Pancreas (tissue), 10 donors: ENCODE measurements around the gene RTL1. TPM values are rescaled to one million over a fixed set of nuclear protein-coding genes. Genes with fewer than 3 reads are reported as not detected.

Experiments used
- ATAC-seq, 4 donors: fragments of 200-7000 bp; cut with Tn5 transposase; one replicate each; pipeline versions ENCODE4 v1.8.0 to v1.9.1; 2020; ENCODE audit warnings: mild to moderate bottlenecking in 4 of 4, moderate library complexity in 4 of 4
- DNase-seq, 6 donors: peaks; one replicate each; pipeline ENCODE4 v3.0.0-alpha.2; 2020
- FAIRE-seq: peaks from 2 replicates; lab custom pipeline; 2012; peaks lifted over from hg19 to GRCh38; lab: Jason Lieb, UNC
- H3K27ac ChIP-seq, 4 donors: fragments of 200-600 bp; sonication (generic); 1 replicate in 3 of 4; 2 replicates in 1 of 4; pipeline versions ENCODE4 v1.5.0 to v1.8.0; 2020
- H3K27me3 ChIP-seq, 4 donors: fragments of 200-600 bp; one replicate each; pipeline ENCODE4 v1.8.0; 2021
- H3K36me3 ChIP-seq, 3 donors: fragments of 200-600 bp; sonication (generic) in 1 of 3; one replicate each; pipeline versions ENCODE4 v1.5.0 to v1.8.0; 2020 to 2021
- H3K4me1 ChIP-seq, 3 donors: fragments of 200-600 bp; one replicate each; pipeline ENCODE4 v1.8.0; 2021
- H3K4me3 ChIP-seq, 4 donors: fragments of 200-600 bp; sonication (generic) in 2 of 4; one replicate each; pipeline versions ENCODE4 v1.5.0 to v1.8.0; 2020 to 2021
- H3K9me3 ChIP-seq, 4 donors: fragments of 200-600 bp; one replicate each; pipeline ENCODE4 v1.8.0; 2021
- WGBS, 2 donors: extraction: QIAGEN DNeasy Blood & Tissue Kit; methylation state at CpG; one replicate each; pipeline ENCODE4 v1.1.7; 2013; 5-methylcytosine and 5-hydroxymethylcytosine counted together
- intact Hi-C, 3 donors: fragments of 100-400 bp; cut with DNase I; formaldehyde crosslinking; loops; one replicate each; pipeline versions ENCODE4 v1.11.1 to v1.14.2; 2022
- polyA plus RNA-seq, 2 donors: library from polyadenylated mRNA; stranded (reverse); fragments of 200-250 nt; gene quantifications; one replicate each; pipeline ENCODE4 v1.2.3, GENCODE V29; 2013
- total RNA-seq, 6 donors: library from RNA; stranded (reverse); fragmentation: NEBNext Ultra II Directional in 4 of 6; extraction: Animal tissue kit (Norgen Biotek cat#: 25700) in 4 of 6; gene quantifications; one replicate each; pipeline versions ENCODE4 v1.2.1 to v1.2.4, GENCODE V29; 2021 to 2023
- TF ChIP-seq, protein P1 (sequence below), 4 donors: fragments of 200-600 bp; sonication (generic) in 3 of 4; IDR thresholded peaks; one replicate each; pipeline versions ENCODE4 v1.5.0 to v1.8.0; 2021; ENCODE audit warnings: antibody characterized with exemption in 4 of 4
- donor health status: healthy with polysubstance abuse.
- donor health status: DM: no; HTN: no; CAD: no; lungs with moderate emphysema.
- donor health status: DM: no; HTN: no; CAD: no.
- donor health status: control.
- donor health status: control.
- donor health status: Bipolar disorder and iron deficiency.
- donor health status: DM: yes; HTN: yes; CAD: no.
- donor health status: DM: no; HTN: no; CAD: no.
- donor health status: DM: no; HTN: no; CAD: no.
- donor health status: DM: yes; HTN: yes; CAD: no.

Gene RTL1
- total and polyA plus RNA-seq, 8 donors, result 0.02 to 0.80 (median 0.03) TPM; not detected in 3

DNA sequence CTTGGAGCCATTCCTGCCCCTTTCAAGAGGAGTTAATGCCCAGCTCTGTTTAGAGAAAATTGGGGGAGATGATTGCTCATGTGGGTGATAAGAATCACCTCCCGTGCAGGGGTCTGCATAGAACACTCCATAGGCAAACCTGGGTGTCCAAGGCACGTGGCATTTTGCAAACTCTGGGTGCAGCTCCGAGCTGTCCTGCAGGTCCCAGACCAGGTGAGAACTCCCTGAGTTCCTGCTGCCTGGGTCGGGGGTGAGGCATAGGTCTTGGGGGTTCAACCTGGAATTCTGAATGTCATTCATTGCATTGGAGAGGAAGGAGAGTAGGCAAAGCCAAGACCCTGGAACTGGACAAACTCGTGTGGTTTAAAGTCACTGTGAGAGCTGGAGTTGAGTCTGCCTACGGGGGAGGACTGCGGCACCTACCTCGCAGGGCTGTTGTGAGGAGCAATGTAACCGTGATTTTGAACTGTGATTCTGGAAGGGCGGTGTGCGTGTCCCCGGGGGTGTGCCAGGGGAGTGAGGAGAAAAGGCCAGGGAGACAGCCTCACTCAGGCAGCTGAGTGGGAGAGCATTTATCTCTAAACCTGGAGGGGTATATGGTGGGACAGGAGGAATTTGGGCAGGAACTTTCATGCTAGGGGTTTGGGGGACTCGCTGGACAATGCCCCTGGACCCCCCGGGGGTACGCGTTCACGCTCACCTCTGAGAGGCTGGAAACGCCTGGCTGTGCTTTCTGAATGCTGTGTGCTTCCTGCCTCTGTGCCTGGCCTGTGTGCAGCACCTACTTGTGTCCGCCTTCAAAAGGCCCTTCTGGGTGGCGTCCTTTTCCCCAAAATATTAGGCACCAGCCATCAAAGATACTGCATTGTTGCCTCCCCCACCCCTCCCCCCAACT lies 47.2 kb downstream of the RTL1 start:
- DNase-seq (peak in 1 of 6 donors; percentile 45), ATAC-seq (no peak), FAIRE-seq (no peak)
- 74 to 75% methylated on average over 19 to 20 of the region's 20 CpGs for WGBS, 2 donors
- Histone ChIP-seq H3K27me3 (no peaks in the 10 kb centered on the region), H3K27ac (no peak overlapping the region), H3K4me3 (no peak overlapping the region), H3K36me3 (no peaks in the 10 kb centered on the region), H3K9me3 (no peaks in the 10 kb centered on the region), H3K4me1 (no peaks in the 10 kb centered on the region)
- intact Hi-C loops, result loop anchor here in 1 of 3 donors (10.0 kb wide), 1 partner anchor 768 kb away; no protein-coding TSS in a partner anchor
- TF ChIP-seq, protein P1, sequence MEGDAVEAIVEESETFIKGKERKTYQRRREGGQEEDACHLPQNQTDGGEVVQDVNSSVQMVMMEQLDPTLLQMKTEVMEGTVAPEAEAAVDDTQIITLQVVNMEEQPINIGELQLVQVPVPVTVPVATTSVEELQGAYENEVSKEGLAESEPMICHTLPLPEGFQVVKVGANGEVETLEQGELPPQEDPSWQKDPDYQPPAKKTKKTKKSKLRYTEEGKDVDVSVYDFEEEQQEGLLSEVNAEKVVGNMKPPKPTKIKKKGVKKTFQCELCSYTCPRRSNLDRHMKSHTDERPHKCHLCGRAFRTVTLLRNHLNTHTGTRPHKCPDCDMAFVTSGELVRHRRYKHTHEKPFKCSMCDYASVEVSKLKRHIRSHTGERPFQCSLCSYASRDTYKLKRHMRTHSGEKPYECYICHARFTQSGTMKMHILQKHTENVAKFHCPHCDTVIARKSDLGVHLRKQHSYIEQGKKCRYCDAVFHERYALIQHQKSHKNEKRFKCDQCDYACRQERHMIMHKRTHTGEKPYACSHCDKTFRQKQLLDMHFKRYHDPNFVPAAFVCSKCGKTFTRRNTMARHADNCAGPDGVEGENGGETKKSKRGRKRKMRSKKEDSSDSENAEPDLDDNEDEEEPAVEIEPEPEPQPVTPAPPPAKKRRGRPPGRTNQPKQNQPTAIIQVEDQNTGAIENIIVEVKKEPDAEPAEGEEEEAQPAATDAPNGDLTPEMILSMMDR (IDR thresholded peaks at IDR 0.05), result no peak

DNA sequence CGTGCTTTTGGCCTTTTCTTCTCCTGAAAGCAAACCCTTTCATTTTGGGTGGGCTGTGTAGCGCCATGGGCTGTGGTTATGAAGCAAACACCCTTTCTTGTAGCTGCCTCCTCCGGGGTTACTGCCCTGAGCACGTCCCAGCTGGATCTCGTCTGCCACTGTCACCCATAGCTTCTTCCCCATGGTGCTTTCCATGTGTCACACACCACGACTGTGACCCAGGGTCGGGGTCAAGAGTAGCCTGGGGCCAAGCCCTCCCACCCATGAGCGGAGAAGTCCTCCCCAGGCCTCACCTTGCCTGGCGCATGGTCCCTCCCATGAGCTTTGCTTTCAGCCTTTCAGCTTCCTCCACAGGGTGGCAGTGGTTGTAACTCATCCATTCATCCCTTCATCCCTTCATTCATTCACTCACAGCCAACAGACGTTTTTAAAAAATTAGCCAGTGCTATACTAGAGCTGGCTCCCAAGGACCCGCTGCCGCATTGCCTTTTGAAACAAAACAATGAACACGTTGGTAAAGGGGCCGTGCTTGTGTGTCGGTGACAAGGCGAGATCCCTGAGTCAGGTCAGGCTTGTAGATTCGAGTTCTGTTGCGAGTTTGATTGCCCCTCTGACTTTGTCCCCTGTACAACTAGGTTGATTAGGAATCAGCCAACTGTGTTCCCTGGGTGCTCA lies 48.1 kb downstream of the RTL1 start:
- intact Hi-C loops, result loop anchor here in 1 of 3 donors (10.0 kb wide), 1 partner anchor 769 kb away; no protein-coding TSS in a partner anchor

DNA sequence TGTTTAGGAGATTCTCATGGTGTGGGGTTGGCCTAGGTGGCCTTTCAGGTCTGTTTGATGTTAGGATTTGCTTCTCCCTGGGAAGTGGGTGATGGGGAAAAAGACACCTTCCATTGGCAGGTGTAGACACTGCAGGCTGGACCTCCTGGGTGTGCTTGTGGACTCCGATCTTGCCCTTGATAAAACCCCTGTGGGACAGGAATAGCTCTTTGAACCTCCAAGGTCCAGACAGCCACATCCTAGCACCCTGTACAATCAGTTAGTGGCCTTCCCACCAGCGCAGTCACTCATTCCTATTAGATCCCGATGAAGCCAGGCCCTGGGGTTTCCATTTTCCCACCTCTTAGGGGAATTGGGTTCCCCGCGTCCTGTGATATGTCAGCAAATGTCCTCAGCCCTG lies 49.1 kb downstream of the RTL1 start:
- ATAC-seq (no peak), DNase-seq (peak in 1 of 6 donors; percentile 19), FAIRE-seq (no peak)
- Histone ChIP-seq H3K36me3 (no peaks in the 10 kb centered on the region), H3K4me1 (no peaks in the 10 kb centered on the region), H3K27ac (no peak overlapping the region), H3K9me3 (no peaks in the 10 kb centered on the region), H3K4me3 (no peak overlapping the region), H3K27me3 (no peaks in the 10 kb centered on the region)
- TF ChIP-seq, protein P1 (IDR thresholded peaks at IDR 0.05), result no peak
- WGBS, 2 donors, result 86 to 93% methylated on average over 5 of the region's 5 CpGs
- intact Hi-C loops, result loop anchor here in 1 of 3 donors (5.0 to 10.0 kb wide), 2 partner anchors 378 to 770 kb away; no protein-coding TSS in a partner anchor

More for the DNA sequence above, 48.1 kb downstream of the RTL1 start:
- H3K36me3 ChIP-seq, result no peaks in the 10 kb centered on the region
- H3K27ac ChIP-seq, result no peak overlapping the region
- no peaks in the 10 kb centered on the region for H3K4me1 ChIP-seq
- ATAC-seq, result no peak
- no peak for FAIRE-seq
- TF ChIP-seq, protein P1 (IDR thresholded peaks at IDR 0.05), result no peak
- no peaks in the 10 kb centered on the region for H3K9me3 ChIP-seq
- no peaks in the 10 kb centered on the region for H3K27me3 ChIP-seq
- no peak overlapping the region for H3K4me3 ChIP-seq
- peak in 1 of 6 donors; percentile 21 for DNase-seq
- 76 to 89% methylated on average over 18 of the region's 18 CpGs for WGBS, 2 donors

DNA sequence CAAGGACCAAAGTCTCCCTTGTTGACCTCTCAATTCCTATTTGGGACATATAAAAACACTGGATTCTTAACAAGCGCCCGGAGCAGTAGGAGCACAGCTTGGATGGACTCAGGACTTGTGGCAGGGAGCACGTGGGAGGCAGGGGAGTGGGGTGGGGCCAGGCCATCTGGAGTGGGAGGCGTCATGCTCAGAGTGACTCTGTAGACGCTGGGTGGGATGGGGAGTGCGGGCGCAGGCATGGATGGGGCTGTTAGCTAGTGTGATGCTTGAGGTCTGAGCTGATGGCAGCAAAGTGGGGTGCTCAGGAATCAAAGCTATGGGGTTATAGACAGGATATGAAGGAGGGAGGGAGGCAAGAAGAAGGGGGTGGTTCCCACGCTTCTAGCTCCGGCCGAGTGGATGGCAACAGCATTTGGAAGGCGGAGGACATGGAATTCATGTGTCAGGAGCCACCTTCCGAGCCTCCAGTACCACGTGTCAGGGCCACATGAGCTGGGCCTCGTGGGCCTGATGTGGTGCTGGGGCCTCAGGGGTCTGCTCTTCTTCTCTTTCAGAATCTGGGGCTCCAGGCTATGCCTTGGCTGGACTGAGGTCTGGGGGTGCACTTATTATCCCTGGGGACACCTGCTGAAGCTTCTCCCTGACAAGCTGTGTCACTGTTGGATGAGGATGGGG lies 51.4 kb downstream of the RTL1 start:
- Histone ChIP-seq H3K9me3 (no peaks in the 10 kb centered on the region), H3K36me3 (no peaks in the 10 kb centered on the region), H3K4me1 (no peaks in the 10 kb centered on the region), H3K4me3 (no peak overlapping the region), H3K27me3 (no peaks in the 10 kb centered on the region), H3K27ac (no peak overlapping the region)
- DNase-seq, result peak in 1 of 6 donors; percentile 50
- FAIRE-seq, result no peak
- TF ChIP-seq, protein P1 (IDR thresholded peaks at IDR 0.05), result no peak
- 79 to 89% methylated on average over 14 of the region's 14 CpGs for WGBS, 2 donors
- intact Hi-C loops, result loop anchor here in 1 of 3 donors (5.0 to 10.0 kb wide), 2 partner anchors 380 to 773 kb away; no protein-coding TSS in a partner anchor
- ATAC-seq, result peak in 3 of 4 donors; percentile 17 to 44 (median 22)
